Cortex of kidney (tissue), 1 donor: ENCODE results near the gene MIPOL1.

Experiments used
- DNase-seq: peaks from one replicate; lab custom pipeline; 2025; lab: John Stamatoyannopoulos, UW

The MIPOL1 gene

DNA sequence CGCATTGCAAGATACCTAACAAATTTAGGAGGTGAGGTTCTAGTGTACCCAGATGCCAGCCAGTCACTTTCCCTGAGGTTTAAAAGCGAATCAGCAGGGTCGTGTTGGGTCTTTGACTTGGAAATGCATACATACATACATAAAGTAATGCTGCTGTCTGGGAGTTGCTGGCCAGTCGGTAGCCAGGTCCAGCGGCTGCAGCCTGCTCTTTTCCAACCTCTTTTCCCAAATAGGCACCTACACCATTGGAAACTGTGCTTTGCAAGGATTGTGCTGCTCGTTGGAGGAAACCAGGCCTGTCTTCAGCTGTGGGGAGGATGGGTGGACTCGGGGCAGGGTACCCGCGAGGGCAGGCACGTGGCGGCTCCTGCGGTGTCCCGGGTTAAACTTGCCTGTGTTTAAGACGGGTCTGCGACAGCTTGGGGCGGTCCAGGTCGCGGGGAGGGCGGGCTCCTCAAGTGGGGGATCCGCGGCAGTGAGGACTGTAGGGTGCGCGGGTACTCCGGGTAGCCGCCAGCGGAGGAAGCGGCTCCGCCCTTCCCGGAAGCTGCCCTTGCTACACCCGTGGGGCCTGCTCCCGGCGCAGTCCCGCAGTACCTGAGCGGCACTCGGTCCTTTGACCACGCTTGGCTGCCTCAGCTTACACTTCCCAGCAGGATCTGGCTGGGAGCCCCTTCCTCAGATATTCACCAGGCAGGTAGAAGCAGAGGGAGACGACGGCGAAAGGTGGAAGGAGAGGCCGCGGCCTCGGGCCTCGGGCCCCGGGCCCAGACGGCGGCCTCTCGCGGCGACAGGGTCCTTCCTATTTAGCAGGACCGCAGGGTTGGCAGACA is 400.4 kb downstream of the MIPOL1 start:
- DNase-seq, result no peak

DNA sequence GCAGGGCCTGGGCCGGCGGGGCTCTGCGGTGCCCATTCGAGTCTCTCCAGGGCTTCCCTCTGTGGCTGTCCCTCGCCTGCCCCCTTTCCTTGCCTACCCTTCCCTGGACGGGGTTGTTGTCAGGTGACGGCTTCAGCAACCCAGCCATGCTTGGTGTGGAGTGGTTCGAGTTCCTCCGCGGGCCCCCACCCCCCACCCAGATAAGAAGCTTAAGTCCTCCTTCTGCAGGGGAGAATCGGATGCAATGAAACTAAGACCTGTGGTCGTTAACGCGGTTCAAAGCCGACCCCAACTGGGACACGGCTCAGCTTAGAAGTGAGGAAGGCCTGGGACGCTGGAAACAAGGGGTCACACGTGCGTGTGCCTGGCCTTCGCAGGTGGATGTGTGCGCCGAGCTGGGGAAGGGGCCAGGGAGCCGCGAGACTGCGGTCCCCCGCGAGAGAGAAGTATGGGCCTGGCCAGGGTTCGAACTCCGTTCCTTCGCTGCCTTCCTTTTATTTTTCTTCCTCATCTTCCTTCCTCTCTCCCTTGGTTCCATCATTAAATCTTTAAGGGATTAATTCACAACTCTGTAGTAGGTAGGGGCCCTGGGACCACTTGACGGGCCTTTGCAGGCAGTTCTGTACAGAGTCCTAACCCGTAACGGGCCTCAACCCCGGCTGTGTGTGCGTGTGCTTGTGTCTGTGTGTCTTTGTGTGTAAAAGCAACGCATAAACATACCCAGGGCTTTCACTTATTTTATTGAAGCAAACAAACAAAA is 401.2 kb downstream of the MIPOL1 start:
- no peak for DNase-seq

DNA sequence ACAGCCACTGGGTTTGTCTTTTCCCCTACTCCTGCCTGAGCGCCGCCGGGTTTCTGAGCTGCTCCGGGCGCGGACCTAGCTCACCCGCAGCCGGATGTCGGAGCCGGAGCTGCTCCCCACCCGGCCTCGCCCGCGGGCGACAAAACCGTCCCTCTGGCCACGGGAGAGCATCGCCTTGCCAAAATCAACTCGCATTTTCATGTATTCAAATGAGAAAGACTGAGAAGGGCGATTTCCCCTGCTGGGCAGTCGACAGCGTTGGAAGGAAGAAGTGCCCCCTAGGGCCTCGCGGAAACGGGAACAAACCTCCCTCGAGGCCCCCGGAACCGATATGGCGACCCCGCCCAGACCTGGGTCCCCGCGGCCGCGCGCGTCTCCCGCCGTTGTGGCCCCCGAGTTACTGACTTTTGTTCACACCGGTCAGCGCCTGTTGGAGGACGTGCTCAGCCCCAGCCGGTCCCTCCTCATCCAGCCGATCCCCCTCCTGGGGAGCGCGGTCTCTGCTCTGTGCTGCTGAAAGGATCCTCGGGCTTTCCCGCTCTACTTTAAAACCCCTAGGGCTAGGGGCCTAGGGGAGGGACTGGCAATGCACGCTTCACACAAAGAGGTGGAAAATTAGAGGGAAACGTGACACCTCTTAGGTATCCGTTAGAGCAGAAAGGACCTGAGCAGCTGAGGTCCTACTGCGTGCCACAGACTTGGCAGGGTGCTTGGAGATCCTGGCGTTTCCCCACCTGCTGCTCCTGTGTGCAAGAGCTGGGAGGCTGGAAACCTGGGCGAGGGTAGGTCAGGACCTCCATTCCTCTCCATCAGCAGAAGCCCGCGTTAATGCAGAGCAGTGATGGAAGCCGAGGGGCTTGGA is 402.0 kb downstream of the MIPOL1 start:
- DNase-seq, result no peak

DNA sequence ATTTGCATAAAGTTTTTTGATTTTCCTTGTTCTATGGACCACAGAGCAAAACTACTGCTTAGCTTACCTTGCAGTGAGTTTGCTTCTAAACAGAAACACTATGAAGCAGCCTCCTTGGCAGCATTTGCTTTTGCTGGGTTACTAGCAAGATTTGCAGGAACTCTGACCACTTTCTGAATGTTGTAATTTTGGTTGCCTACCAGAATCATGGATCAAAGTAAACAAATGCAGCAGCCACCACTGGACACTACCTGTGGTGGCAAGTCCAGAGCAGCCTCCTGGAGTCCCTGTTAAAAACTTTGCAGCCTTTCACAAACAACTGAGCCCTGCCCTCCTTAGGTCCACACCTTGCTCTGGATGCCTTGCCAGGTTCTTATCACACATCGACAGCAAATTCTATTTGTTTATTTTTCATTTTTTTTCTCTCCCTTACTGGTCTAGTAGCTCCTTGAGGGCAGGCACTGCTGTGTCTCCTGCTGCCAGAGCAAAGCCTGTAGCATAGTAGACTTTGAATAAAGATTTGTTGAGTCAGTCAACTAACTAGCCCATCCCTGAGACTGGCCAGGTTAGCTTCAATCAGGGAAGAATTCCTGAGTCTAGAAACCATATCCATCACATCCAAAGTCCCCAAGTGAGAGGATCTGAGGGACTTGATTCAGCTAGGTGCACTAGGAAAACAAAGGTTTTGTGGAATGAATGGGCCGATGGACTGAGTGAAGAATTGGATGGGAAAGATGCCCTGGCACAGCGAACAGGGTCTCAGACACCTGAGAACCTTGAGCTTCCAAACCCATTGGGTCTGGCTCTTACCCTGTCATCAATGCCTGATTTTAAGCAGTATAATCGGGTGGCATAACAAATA is 403.4 kb downstream of the MIPOL1 start:
- DNase-seq, result no peak

DNA sequence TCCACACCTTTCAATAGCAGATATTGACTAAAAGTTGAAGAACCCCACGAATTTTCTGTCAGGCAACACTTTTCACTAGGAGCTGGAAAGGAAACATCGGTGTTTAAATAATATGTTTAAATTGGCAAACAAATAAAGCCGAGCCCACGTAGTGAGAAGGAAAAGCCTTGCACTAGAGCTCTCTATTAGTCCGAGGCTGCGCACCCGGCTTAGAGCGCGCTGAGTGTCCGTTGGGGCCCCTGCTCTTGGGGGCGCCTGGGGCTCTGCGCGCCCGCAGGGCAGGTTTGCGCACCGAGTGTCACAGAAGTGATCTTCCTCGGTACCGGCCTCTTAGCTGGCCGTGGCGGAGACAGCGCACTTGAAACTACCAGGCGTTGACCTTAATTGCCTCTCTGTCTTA is 404.1 kb downstream of the MIPOL1 start:
- no peak for DNase-seq
